NCI-H345 treated with DMSO at 0.1 percent for 48 hours (cell line): ENCODE data around the gene DGKH.
A peak's percentile ranks its signal among the peaks of the same experiment; 100 is the strongest.
"Not testable (repeated sequence)": the region's sequence is repeated elsewhere in the genome, so short reads cannot be mapped to it uniquely, and the experiment has no call there.

ENCODE experiments used
- DNase-seq: peaks from one replicate; lab custom pipeline; 2025; ENCODE audit not compliant: unreplicated experiment; lab: John Stamatoyannopoulos, UW

Gene DGKH

GRCh38 chr13:42219876-42220275 is 171.4 kb downstream of the DGKH start:
- DNase-seq = no peak

GRCh38 chr13:42221121-42221765 is 172.8 kb downstream of the DGKH start:
- no peak for DNase-seq

- DNase-seq = no peak
Observed at GRCh38 chr13:42223681-42224080, 175.2 kb downstream of the DGKH start.

- DNase-seq = no peak
Observed at GRCh38 chr13:42225051-42225450, 176.6 kb downstream of the DGKH start.

GRCh38 chr13:42226759-42227158 is 178.3 kb downstream of the DGKH start:
- DNase-seq = not testable (repeated sequence)

GRCh38 chr13:42228527-42228926 is 180.1 kb downstream of the DGKH start:
- no peak for DNase-seq

GRCh38 chr13:42229287-42229686 is 180.8 kb downstream of the DGKH start:
- no peak for DNase-seq

GRCh38 chr13:42232671-42233070 is 184.2 kb downstream of the DGKH start:
- DNase-seq = no peak

GRCh38 chr13:42233726-42234125 is 185.3 kb downstream of the DGKH start:
- DNase-seq = no peak

GRCh38 chr13:42239161-42239560 is 190.7 kb downstream of the DGKH start:
- no peak for DNase-seq

GRCh38 chr13:42239644-42240043 is 191.2 kb downstream of the DGKH start:
- DNase-seq = no peak

GRCh38 chr13:42246541-42246940 is 198.1 kb downstream of the DGKH start:
- DNase-seq = no peak

GRCh38 chr13:42247883-42248282 is 199.4 kb downstream of the DGKH start:
- no peak for DNase-seq

- no peak for DNase-seq
Observed at GRCh38 chr13:42255886-42256285, 207.4 kb downstream of the DGKH start.

GRCh38 chr13:42258747-42259146 is 210.3 kb downstream of the DGKH start:
- DNase-seq = no peak

GRCh38 chr13:42259515-42259914 is 211.1 kb downstream of the DGKH start:
- no peak for DNase-seq

GRCh38 chr13:42260903-42261654 is 212.6 kb downstream of the DGKH start:
- no peak for DNase-seq

GRCh38 chr13:42266473-42266872 is 218.0 kb downstream of the DGKH start:
- no peak for DNase-seq

GRCh38 chr13:42270160-42270856 is 221.9 kb downstream of the DGKH start:
- DNase-seq = no peak

GRCh38 chr13:42270857-42271215 is 222.4 kb downstream of the DGKH start:
- no peak for DNase-seq

GRCh38 chr13:42271337-42272114 is 223.1 kb downstream of the DGKH start:
- peak; percentile 83 for DNase-seq
